KMS-11 (cell line): Measurements from ENCODE around the gene TRH.

Source experiments
- H2AFZ ChIP-seq: fragments of 200-600 bp; sonication (generic); 2 replicates; pipeline ENCODE4 v1.6.1; 2016; ENCODE audit warnings: antibody characterized with exemption, mixed run types, low read depth
- H3K27ac ChIP-seq: fragments of 200-600 bp; sonication (generic); 2 replicates; pipeline ENCODE4 v1.6.1; 2016; ENCODE audit warnings: mild to moderate bottlenecking, mixed run types
- H3K27me3 ChIP-seq: fragments of 200-600 bp; sonication (generic); 2 replicates; pipeline ENCODE4 v1.6.1; 2017; ENCODE audit warnings: mild to moderate bottlenecking, low read depth, mixed run types, moderate library complexity; ENCODE audit not compliant: insufficient read depth
- H3K36me3 ChIP-seq: fragments of 200-600 bp; sonication (generic); 2 replicates; pipeline ENCODE4 v1.6.1; 2017; ENCODE audit warnings: mild to moderate bottlenecking, mixed run types; ENCODE audit not compliant: insufficient read depth
- H3K4me1 ChIP-seq: fragments of 200-600 bp; sonication (generic); 2 replicates; pipeline ENCODE4 v1.6.1; 2016; ENCODE audit warnings: mild to moderate bottlenecking, low read depth, mixed run types; ENCODE audit not compliant: poor library complexity, severe bottlenecking
- H3K4me2 ChIP-seq: fragments of 200-600 bp; sonication (generic); 2 replicates; pipeline ENCODE4 v1.7.0; 2016; ENCODE audit warnings: mild to moderate bottlenecking, mixed run types
- H3K4me3 ChIP-seq: fragments of 200-600 bp; sonication (generic); IDR thresholded peaks from 2 replicates; pipeline ENCODE4 v1.6.1; 2017; ENCODE audit warnings: low read depth, low read length, mixed read lengths; ENCODE audit not compliant: insufficient read depth
- H3K79me2 ChIP-seq: fragments of 200-600 bp; sonication (generic); 2 replicates; pipeline ENCODE4 v1.6.1; 2016; ENCODE audit warnings: low read depth, mixed run types; ENCODE audit not compliant: insufficient read depth
- H3K9ac ChIP-seq: fragments of 200-600 bp; sonication (generic); 2 replicates; pipeline ENCODE4 v1.6.1; 2016; ENCODE audit warnings: mild to moderate bottlenecking, mixed run types
- H4K20me1 ChIP-seq: fragments of 200-600 bp; sonication (generic); 2 replicates; pipeline ENCODE4 v1.6.1; 2016; ENCODE audit warnings: mild to moderate bottlenecking, mixed run types; ENCODE audit not compliant: insufficient read depth
- TF ChIP-seq, protein P1 (sequence below): fragments of 200-600 bp; sonication (generic); conservative IDR thresholded peaks from 2 replicates; pipeline ENCODE4 v1.6.1; 2017; ENCODE audit warnings: low read depth, mild to moderate bottlenecking, antibody characterized with exemption, low read length, moderate library complexity, mixed read lengths

TRH gene

DNA sequence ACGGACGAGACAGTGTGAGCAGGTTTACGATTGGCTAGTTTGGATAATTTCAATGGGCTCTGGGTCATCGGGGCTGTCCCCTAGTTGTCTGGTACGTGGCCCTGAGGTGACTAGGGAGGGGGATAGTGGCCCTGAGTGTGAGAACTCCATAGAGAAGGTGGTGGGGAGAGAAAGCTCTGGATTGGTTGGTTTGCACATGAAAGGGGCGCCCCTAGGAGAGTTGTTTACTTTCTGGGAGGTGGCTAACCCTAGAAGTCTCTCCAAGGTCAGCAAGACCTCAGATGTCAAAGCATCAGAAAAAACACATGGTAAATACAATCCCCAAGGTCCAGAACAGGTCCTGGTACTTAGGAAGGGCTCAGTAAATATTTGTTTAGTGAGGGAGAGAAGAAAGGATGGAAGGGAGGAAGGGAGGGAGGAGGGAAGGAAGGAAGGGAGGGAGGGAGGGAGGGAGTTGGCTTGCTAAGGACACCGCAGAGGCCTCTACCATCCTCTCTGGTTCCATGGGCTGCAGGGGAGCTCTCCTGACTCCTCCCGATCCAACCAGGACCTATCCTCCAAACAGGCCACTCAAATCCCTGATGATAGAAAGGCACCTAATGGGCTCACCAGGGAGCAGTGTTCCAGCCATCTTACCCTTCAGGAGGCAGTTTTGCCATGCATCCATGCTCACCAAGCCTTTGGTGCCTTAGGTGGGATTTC is 3.0 kb upstream of the TRH start:
- no peak overlapping the region for H3K27ac ChIP-seq
- no peaks in the 10 kb centered on the region for H3K36me3 ChIP-seq
- H2AFZ ChIP-seq, result no peak overlapping the region

DNA sequence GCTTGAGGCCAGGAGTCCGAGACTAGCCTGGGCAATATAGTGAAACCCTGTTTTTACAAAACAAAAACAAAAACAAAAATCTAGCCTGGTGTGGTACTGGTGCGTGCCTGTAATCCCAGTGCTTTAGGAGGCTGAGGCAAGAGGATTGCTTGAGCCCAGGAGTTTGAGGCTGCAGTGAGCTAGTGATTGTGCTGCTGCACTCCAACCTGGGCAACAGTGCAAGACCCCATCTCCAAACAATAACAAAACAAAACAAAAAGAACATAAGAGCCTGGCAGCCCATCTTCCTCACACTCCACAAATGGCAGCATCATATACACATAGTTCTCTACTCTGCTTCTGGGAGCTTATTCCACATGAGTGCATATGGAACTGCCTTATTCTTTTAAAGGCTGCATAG is 2.2 kb upstream of the TRH start:
- H3K27ac ChIP-seq, result no peak overlapping the region
- TF ChIP-seq, protein P1, sequence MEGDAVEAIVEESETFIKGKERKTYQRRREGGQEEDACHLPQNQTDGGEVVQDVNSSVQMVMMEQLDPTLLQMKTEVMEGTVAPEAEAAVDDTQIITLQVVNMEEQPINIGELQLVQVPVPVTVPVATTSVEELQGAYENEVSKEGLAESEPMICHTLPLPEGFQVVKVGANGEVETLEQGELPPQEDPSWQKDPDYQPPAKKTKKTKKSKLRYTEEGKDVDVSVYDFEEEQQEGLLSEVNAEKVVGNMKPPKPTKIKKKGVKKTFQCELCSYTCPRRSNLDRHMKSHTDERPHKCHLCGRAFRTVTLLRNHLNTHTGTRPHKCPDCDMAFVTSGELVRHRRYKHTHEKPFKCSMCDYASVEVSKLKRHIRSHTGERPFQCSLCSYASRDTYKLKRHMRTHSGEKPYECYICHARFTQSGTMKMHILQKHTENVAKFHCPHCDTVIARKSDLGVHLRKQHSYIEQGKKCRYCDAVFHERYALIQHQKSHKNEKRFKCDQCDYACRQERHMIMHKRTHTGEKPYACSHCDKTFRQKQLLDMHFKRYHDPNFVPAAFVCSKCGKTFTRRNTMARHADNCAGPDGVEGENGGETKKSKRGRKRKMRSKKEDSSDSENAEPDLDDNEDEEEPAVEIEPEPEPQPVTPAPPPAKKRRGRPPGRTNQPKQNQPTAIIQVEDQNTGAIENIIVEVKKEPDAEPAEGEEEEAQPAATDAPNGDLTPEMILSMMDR, result no peak
- H3K4me2 ChIP-seq, result no peak overlapping the region
- no peaks in the 10 kb centered on the region for H4K20me1 ChIP-seq
- no peaks in the 10 kb centered on the region for H3K4me1 ChIP-seq
- H3K9ac ChIP-seq, result no peak overlapping the region
- H3K36me3 ChIP-seq, result no peaks in the 10 kb centered on the region
- H3K79me2 ChIP-seq, result no peaks in the 10 kb centered on the region
- no peaks in the 10 kb centered on the region for H3K27me3 ChIP-seq
- H2AFZ ChIP-seq, result no peak overlapping the region
- no peak overlapping the region for H3K4me3 ChIP-seq

More for the DNA sequence above, 3.0 kb upstream of the TRH start:
- H3K27me3 ChIP-seq, result no peaks in the 10 kb centered on the region
- no peaks in the 10 kb centered on the region for H3K4me1 ChIP-seq
- no peaks in the 10 kb centered on the region for H4K20me1 ChIP-seq
- TF ChIP-seq, protein P1, result no peak
- no peak overlapping the region for H3K4me2 ChIP-seq
- no peak overlapping the region for H3K9ac ChIP-seq
- no peak overlapping the region for H3K4me3 ChIP-seq
- H3K79me2 ChIP-seq, result no peaks in the 10 kb centered on the region

DNA sequence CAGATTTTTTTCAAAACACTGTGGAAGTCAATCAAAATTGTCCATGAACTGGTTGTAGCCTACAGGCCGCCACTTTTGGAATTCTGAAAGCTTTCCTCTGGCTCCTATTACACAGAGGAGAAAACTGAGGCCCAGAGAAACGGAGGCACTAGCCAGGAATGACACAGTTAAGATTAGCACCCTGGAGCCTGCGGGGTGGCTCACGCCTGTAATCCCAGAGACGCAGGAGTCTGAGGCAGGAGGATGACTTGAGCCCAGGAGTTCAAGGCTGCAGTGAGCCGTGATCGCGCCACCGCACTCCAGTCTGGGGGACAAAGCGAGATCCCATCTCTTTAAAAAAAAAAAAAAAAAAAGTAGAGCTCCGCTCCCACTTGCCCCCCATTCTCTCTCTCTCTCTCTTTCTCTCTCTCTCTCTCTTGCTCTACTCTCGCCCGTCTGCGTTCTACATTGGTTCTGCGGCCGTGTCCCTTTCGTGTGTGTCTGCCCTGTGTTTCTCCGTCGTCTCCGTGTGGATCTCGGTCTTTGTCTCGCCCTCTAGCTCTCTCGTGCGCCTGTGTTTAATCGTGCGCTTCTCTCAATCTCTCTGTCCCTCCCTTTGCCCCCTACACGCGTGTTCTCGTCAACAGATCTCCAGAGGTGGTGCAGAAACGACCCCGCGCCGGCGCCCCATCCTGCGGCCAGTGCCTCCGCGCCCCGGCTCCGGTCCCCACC is 512 bp upstream of the TRH start:
- H3K4me2 ChIP-seq, result no peak overlapping the region
- H3K9ac ChIP-seq, result no peak overlapping the region
- no peaks in the 10 kb centered on the region for H3K27me3 ChIP-seq

DNA sequence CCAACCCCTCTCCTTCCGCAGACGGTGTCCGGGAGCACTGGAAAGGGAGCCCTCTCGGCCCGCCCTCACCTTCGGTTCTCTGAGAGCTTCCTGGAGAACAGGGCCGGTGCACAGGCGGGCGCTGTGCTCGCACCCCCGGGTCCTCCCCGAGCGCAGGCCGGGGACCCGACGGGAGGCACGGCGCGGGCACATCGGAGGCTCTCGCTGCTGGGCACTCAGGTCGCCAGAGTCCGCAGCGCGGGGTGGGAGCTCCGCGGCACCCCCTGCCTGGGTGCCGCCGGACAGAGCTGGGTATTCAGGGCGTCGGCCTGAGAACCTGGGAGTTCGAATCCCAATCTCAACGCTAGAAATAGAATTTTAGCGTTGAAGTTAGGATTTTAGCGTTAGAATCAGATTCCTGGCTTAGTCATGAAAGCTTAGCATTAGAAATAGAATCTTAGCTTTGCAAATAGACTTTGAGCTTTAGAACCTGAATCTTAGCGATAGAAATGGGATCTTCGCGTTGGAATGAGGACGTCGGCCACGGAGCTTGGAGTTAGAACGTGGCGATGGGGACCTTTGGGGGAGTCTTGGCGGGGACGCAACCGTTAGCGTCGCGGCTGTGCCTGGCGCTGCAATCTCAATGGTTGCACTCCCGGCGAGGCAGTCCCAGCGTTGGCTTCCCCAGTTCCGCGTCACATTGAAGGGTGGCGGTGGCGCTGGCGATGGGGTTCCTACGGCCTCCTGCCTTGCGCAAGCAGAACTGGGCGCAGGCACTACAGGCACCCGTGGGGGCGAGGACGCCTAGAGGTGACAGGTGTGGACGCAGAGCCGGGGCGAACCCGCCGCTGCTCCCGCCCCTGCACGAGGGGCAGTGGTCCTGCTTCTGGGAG is 549 bp downstream of the TRH start:
- H3K9ac ChIP-seq, result no peak overlapping the region
- H3K79me2 ChIP-seq, result no peaks in the 10 kb centered on the region
- no peak overlapping the region for H3K4me2 ChIP-seq
- TF ChIP-seq, protein P1, result no peak
- H3K27me3 ChIP-seq, result no peaks in the 10 kb centered on the region
- H2AFZ ChIP-seq, result no peak overlapping the region
- H3K36me3 ChIP-seq, result no peaks in the 10 kb centered on the region
- H3K27ac ChIP-seq, result no peak overlapping the region
- no peaks in the 10 kb centered on the region for H4K20me1 ChIP-seq
- no peaks in the 10 kb centered on the region for H3K4me1 ChIP-seq
- H3K4me3 ChIP-seq, result no peak overlapping the region

More for the DNA sequence above, 512 bp upstream of the TRH start:
- Histone ChIP-seq H3K36me3 (no peaks in the 10 kb centered on the region), H3K4me3 (no peak overlapping the region), H3K27ac (no peak overlapping the region), H3K79me2 (no peaks in the 10 kb centered on the region), H4K20me1 (no peaks in the 10 kb centered on the region), H3K4me1 (no peaks in the 10 kb centered on the region), H2AFZ (no peak overlapping the region)
- TF ChIP-seq, protein P1, result no peak
